CD4-positive, alpha-beta T cell treated with Interleukin-6 for 4 hours (primary cell): ENCODE measurements around the gene CCDC70.

Source experiments
- DNase-seq: peaks from one replicate; pipeline ENCODE4 v3.0.0-alpha.2; 2020; ENCODE audit warnings: mixed read lengths

CCDC70 gene

DNA sequence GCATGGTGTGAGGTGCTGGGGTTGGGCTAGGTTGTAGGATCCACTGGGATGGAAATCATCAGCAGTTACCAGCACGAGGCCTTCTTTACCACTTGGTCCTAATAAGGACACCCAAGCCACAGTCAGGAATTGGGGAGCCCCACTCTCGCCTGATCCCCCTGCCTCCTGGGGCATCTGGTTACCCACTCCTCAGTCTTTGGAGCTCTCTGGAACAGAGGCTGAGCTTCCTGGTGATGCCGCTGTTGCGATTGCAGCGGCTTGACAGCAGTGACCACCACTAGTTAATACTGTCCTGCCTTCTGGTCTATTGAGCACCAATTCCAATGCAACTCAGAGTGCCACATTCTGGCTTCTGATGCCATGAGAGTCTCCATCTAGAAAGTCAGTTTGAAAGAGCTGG is 30.2 kb upstream of the CCDC70 start:
- no peak for DNase-seq

DNA sequence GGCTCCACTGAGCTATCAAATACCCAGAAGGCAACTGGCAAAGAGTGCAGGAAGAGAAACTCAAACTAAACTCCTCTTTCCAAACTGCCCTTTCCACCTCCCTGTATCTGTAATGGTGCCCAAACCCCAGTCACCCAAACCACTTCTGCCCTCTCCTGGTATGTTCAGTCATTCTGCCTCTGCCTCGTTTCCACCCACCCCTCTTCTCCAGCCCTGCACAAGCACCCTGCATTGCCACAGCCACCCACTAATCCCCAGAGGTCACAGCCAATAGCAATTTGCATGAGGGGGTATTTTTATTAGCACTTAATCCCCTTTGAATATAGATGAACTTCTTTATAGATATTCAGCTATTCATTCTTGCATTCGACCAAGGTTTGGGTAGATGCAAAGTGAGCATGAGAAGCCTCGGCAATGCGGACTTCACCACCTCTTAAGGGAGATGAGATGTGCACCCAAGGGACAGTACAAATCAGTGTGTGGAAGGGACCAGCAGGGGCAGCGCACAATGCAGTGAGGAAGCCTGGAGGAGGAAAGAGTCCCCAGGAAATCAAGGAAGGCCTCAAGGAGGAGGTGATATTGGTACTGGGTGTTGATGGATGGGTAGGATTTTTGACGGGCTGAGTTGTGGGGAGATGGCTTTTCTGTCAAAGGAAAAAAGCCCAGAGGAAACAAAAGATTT is 29.2 kb upstream of the CCDC70 start:
- DNase-seq: peak; percentile 73

DNA sequence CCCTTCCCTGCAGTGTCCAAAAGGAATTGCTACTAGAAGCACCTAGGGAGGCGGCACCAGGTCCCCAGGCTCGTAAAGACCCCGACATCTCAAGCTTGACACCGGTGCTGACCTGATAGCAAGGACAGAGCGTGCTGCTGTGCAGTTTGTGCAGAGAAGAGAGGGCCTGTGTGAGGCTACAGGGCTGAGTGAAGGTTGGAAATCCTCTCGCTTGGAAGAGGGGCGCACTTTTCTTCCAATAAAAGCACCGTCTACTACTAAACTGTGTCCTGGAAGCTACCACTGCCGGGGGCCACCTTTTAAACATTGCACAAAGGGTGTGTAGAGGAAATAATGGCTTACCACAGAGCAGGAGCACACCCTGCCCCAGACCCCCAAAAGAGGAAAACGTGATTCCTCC is 27.8 kb upstream of the CCDC70 start:
- DNase-seq: no peak

DNA sequence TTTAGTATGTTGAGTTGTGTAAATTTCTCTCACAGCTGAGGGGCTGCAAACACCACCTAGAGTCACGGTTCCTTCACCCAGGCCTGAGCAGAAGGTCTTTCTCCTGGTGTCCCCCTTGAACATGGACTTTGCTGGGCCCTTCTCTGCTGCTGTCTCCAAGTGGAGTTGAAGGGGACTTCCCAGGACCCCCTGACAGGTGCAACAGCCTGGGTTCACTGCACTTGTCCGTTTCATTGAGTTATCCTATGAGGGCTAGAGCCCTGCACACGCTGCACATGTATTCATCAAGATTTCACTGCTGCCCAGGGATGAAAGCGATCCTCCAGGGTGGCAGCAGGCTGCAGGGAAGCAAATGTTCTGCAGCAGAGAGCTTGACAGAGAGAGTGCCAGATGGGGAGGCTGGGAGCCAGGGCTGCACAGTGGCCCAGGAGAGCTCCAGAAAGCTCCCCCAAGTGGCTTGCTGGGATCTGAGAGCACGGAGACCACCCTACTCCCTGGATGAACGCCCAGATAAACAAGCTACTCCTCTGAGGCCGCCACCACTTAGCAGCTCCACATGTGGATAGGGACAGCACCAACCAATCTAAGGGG is 27.1 kb upstream of the CCDC70 start:
- no peak for DNase-seq

DNA sequence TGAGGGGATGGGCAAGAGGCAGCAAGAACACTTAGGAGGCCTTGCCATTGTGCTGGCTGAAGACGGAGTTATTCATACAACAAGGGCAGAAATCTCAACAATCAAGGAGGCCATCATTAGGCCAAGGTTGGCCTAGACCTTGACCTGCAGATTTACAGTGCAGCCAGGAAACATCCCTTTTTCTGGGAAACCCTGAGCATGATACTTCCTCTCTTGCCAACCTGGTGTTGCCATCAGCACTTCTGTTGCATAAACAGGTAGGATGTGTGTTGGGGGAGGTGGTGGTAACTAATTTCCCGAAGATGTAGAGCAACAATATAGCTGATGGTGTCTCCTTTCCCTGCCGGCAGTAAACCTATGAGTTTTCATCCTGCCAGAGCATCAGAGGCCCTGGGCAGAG is 24.8 kb upstream of the CCDC70 start:
- no peak for DNase-seq

DNA sequence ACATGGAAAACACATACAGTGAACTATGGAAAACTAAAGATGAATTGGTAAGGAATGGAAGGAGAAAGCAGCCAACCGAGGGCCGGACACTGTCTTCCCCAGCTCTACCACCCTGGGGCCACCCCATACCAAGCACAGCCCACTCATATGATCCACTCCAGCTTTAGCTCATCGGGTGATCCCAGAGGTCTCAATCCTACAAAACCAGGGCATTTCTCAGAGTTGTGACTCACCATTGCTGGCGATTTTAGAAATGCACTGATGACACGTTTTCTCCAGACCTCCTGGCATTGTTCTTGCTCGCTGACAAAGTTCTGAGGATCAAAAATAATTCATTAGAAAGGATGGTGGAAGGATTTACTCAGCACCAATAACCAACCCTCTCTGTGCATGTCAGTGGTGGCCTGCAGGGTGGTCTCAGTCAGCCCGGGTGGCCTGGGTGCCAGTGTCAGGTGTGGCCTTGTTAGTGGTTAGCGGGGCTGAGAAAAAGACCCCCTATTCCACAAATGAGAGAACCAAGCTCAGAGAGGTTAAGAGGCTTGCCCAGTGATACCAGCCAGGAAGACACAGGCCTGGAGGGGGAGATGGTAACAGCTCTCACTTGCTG is 23.4 kb upstream of the CCDC70 start:
- DNase-seq: no peak

DNA sequence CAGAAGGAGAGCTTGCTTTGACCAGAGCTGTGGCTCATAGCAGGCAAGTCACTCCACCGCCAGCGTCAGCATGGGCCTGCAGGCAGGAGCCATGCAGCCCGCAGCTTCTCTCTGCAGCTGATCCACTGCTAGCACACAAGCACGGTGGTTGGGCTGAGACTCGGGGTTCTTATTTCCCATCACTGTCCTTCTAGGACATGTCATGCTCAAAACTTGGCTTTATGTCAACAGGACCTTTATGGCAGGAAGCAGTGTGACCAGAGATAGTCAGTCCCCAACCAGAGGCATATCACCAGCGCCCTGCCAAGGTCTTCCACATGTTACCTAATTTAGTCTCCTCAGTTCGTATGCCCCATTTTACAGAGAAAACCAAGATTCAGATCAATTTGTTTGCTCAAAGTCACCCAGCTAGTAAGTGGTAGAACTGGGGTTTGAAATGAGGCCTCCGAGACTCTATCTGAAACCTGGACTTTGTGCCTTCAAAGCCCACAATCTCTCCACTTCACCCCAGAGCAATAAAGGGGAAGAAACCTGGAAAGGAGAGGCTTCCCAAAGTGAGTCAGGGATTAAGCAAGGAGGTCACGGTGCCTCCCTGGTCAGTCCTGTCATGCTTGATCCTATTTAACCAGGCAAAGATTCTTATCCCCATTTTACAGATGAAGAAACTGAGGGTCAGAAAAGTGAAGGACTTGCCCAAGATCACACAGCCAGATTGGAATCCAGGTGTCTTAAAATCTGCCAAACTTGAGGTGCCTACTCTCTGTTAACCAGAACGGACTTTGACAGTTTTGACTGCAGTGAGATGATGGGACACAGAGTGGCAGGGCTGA is 21.8 kb upstream of the CCDC70 start:
- DNase-seq: no peak

DNA sequence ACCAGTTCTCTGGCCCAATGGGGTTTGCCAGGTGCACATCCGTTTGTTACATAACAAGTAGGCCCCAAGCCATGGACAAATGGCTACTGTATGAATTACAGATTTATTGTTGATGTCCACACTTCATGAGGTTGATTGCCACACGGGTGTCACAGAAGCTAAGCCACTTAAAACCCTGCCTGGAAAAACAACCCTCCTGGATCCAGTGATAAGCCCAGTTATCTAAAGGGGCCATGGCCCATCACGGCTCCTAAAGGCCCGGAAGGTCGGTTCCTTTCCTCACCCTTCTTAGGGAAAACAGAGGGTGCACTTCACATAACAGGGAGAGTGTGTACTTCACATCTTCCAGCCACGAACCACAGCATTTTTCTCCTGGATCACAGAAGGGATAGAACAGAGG is 20.9 kb upstream of the CCDC70 start:
- no peak for DNase-seq

DNA sequence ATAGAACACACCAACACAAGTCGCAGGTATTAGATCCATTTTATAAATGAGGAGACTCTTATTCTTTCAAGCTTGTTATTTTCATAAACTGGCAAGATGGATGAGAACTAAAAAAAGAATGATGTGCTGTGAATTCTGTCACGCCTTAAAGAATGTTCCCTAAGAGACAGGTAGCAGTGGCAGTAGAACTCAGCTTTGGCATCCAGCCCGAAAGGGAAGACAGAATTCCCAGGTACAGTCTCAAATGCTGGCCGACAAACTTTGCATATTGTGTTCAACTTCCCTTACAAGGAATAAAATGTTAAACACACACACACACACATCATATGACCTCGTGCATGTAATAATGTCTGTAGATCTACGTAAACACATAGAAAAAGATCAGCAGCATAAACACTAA is 20.0 kb upstream of the CCDC70 start:
- DNase-seq: no peak

DNA sequence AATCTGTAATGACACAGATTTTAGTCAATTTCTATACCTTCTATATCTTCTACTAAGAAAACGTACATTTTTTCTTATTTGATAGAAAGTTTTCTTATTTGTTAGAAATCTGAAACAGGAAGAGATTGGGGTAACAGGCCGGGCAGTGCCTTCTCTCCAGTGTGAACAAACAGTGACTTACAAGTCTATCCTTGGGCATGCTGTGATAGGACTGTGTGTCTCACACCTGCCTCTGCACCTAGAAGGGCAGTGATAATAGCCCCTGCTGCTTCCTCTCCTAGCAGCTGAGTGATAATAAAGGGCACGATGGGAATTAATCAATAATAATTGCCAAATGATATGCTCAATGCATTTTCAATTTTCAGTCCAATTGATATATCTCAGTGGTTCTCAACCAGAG is 18.2 kb upstream of the CCDC70 start:
- DNase-seq: no peak

DNA sequence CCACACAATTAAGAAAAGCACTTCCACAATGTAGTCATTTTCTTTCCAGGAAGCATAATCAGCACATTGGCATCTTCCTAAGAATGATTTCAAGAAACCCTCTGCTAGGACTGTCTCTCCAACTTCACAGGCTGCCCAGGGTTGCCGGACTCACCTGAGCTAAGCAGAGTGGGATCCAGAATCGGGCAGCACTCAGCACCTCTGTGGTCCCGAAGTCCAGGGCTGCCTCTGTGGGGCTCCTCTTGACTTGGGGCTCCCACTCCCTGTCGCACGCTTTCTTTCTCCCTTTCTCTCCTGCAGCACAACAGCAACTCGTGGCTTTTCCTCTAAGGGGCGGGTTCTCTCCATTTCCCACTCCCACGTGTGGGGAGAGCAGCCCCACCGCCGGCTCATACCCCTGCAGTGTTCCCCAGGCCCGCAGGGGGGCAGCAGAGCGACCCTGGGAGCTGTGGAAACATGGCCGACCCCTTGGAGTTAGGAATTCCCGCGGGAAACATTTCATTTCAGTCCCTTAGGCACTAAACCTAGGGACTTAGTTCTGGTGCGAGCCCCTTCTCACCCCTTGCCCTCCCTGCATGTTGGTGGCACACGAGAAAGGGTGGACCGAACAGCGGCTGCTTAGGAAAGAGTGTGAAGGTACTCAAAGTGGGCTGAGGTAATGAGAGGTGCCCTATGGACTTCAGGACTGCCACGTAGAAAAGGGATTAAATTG is 16.8 kb upstream of the CCDC70 start, which contains the start of gene TMEM272:
TSS of gene TMEM272 (minus strand) at position 316 of the 712 bp plus-strand sequence. CDS start 6,647 bp downstream, outside the sequence.
- DNase-seq: peak; percentile 63

DNA sequence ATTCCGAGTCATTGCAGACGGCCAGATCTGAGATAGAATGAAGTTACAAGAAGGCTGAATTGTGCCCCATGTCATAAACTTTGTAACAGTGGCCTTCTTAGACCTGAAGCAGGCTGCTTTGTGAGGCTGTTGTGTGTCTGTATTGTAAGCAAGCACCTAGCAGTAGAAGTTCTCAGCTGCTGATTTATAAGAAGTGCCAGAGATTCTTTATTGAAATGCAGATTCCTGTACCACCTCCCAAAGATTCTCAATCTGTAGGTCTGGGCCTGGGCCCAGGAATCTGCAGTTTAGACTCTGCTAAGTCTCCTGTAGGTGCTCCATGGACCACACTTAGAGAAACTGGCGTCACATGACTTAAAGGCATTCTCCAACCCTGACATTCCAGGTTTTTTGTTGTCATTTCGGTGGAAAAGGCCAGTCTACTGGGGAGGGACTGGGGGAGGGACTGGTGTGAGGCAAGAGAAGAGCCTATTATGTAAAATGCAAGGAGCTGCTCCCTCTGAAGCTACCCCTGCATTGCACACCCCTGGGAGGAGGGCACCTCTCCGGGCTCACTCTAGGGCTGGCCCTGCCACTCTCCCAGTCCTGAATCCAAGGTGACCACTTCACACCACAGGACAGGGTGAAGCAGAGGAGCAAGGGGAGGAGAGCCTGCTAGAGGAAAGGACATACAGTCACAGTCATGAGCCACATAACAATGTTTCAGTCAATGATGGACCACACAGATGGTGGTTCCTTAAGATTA is 16.0 kb upstream of the CCDC70 start:
- no peak for DNase-seq

DNA sequence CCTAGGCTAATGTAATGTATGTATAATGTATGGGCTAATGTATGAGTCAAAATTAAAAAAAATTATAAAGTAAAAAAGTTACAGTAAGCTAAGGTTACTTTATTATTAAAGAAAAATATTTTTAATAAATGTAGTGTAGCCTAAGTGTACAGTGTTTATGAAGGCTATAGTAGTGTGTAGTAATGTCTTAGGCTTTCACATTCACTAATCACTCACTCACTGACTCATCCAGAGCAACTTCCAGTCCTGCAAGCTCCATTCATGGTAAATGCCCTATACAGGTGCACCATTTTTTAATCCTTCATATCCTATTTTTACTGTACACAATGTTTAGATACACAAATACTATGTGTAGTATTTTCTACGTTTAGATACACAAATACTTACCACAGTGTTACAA is 15.0 kb upstream of the CCDC70 start:
- DNase-seq: no peak

DNA sequence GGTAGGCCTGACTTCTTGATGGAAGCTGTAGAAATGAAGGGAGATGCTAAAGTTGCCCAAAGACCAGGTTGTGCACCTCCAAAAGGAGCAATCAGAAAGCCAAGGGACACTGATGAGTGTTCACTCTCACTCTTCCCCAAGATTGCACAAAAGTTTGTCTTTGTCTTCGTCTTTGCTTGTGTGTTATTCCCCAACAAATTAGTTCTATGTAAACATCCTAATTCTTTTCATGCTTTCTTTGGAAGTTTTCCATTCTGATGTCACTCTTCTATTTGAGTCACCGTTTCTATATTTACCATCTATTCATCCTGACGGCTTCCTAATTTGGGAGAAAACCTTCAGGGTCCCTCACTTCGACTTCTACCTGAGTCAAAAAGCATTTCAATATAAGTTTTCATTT is 13.1 kb upstream of the CCDC70 start:
- DNase-seq: no peak

DNA sequence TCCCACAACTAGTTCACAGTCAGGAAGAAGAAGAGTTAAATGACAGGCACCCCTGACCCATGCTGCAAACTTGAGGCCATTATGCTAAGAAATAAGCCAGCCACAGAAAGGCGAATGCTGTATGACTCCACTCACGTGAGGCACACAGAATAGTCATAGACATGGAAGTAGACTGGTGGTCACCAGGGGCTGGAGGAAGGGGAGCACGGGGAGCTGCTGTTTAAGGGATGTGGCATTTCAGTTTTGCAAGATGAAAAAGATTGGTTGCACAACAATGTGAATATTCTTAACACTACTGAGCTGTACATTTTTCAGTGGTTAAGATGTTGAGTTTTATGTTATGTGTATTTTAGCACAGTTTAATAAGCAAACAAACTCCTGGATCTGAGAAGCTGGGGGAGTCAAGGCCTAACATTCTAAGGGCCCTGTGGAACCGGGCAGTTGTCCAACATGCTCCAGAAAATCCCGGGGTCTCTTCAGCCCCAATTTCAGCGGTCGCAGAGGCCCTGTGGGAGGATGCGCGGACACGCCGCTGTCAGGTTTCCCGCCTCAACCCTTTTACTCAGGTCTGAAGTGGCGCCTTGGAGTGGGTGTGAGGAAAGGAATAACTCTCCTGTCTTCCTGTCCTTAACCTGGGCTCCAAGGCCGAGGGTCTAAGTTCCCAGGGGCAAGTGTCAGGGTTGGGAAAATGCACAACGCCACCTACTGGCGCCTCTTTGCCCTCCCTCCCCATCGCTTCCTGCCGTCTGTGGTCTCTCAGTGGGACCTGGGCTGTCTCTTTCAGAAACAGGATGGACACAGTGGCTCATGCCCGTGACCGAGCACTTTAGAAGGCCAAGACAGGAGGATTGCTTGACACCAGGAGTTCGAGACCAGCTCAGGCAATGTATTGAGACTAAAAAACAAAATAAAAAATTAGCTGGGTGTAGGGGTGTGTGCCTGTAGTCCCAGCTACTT is 12.3 kb upstream of the CCDC70 start:
- DNase-seq: peak; percentile 46

DNA sequence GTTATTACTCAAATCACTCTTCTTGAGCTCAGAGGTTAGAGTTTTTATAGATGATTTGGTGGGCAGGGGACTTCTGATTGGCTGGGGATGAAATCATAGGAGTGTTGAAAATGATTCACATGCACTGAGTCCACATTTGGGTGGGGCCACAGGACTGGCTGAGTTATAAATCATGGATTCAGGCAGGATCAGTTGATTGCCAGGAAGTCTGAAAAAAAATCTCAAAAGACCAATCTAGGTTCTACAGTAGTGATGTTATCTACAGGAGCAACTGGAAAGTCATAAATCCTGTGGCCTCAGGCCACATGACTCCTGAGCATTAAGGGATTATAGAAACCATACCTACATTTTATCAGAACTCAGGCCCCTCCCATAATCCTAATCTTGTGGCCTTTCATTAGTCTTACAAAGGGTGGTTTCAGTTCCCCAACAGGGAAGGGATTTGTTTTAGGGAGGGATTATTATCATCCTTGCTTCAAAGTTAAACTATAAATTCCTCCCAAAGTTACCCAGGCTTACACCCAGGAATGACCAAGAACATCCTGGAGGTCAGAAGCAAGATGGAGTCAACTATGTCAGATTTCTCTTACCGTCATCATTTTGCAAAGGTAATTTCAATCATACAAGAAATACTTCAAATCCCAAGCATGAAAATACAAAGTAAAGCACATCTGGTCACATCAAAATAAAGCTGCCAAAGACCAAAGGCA is 5.6 kb upstream of the CCDC70 start:
- no peak for DNase-seq

DNA sequence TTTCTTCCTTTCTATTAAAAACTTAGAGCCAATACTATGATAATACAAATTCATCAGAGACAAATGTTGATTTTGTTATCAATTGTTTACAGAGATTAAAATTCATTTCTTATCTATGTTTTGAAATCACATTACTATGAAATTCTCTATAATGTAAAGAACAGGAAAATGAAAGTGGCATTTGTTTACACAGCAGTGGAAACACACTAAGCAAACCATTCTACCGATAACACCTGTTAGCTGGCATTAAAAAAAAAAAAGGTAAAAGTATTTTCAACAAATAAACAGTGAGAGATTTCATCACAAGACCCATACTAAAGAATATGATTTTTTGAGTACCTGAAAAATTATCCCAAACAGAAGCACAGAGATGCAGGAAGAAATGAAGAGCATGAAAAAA is 4.8 kb upstream of the CCDC70 start:
- DNase-seq: no peak

DNA sequence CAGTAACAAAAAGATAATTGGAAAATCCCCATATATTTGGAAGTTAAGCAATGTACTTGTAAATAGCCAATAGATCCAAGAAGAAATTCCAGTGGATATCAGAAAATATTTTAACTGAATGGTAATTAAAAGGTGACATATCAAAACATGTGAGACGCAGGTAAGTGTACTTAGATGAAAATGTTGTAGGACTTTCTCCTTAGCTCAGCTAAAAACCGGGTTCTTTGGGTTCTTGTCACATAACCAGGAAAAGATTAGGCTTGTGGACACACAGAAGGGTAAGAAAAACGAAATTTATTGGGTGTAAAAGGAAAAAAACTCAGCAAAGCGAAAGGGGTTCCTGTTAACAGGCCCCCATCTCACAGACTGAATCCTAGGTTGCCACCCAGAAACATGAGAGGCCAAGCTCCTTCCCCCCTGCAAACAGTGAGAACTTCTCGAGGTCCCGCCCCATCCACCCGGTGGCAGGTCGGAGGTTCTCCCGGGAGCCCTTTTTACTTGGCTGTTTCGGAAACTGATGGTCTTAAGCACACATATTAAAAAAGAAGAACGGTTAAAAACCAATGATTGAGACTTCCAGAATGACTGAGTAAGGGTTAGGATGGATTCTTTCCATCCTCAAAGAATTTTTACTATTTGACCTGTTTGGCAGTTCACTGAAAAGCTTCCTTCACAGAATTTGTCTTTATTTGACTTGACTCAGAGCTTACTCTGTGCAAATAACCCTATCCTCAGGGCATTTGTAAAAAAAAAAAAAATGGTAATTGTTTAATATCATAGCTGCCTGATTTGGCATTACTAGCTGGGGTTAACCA is 3.1 kb upstream of the CCDC70 start:
- DNase-seq: no peak

DNA sequence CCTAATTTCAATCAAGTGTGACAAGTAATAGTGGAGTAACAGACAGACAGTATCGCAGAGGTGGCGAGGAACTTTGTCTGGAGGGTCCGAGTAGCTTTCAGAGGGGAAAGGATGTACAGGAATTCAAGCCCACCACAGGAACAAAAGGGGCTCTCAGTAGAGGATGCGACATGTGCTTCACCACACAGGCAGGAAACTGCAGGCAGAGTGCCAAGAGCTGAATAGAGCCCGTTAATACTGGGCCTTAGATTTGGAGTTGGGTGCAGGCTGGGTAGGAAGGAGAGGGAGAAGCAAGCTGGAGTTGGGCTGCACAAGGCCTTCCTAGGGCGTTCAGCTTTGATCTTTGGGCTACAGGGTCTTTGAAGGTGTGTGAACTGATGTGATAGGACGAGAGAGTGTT is 1.2 kb downstream of the CCDC70 start:
- DNase-seq: peak; percentile 13
